ENCODE measurements around the gene ARHGAP5.

Gene ARHGAP5

GRCh38 chr14:32076278-32077080 is 625 bp upstream of the ARHGAP5 start:
- DNase-seq (ENCODE audit: low read depth) = peak; percentile 99

DNA sequence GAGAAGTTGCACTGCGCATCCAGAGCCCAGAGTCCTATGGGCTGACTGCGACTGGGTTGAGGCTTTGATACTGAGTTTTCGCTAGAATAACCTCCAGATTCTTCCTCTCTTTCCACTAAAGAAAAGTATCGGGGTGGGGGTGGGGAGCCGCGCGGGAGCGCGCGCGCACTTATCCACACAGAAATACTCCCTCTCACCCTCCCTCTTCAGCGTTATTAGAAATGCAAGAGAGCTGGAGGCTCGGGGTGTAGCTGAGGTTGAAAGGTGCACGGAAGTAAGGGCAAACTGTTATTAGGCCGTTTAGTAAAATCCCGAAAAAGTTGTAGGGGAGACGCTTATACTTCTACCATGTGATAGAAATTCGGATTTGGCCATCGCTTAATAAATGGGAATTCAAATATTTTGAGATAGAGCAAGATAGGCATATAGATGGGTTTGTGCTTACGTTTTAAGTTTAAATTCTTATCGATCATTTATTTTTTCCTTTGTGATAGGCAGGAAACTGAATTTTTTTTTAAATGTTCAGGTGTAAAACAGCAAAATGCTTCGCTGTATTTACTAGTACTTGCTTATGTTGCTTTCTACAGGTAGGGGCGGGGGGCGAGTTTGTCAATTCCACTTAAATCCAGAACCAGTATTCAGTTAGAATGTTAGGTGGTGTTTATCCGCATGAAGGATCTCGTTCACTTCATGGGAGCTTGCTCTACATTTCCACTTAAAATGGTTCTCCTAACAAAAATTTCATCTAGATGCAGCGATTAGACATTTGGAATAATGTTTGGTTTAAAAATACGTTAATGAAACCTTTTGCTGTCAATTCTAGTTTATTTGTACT is 1.1 kb downstream of the ARHGAP5 start:
- peak; percentile 70 for DNase-seq (ENCODE audit: low read depth)

GRCh38 chr14:32078858-32079216 is 1.7 kb downstream of the ARHGAP5 start:
- peak; percentile 34 for DNase-seq (ENCODE audit: low read depth)

DNA sequence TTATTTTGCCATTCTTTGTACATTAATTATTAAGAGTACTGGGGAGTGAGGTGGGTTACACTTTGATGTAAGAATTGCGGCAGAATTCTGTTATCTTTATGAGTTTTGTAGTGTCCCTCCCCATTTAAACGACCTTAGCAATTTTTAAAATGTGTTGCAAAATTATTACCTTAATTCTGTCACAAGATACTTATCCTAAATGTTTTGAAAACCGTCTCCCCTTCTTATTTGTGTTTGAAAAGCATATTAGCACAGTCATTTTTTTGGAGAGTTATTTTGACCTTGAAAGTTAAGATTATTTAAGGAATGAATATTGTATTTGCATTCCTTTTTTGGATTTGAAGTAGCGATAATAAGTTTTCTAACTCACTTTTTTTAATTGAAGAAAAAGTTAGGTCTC is 2.2 kb downstream of the ARHGAP5 start:
- DNase-seq (ENCODE audit: low read depth) = no peak

GRCh38 chr14:32080001-32080510 is 3.0 kb downstream of the ARHGAP5 start:
- DNase-seq (ENCODE audit: low read depth) = no peak

- DNase-seq (ENCODE audit: low read depth) = no peak
These were observed 4.8 kb downstream of the ARHGAP5 start for GRCh38 chr14:32081901-32082300.

DNA sequence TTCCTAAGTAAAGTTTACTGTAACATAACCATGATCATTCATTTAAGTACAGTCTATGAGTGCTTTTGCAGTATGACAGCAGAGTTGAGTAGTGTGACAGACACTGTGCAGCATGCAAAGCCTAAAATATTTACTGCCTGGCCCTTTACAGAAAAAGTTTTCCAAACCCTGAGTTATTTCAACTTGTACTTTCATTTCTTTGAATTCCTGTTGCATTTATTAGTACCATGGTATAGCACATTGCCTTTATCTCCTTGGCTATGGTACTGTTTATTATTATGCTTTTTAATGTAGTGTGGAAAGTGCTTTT is 6.2 kb downstream of the ARHGAP5 start:
- no peak for DNase-seq (ENCODE audit: low read depth)

DNA sequence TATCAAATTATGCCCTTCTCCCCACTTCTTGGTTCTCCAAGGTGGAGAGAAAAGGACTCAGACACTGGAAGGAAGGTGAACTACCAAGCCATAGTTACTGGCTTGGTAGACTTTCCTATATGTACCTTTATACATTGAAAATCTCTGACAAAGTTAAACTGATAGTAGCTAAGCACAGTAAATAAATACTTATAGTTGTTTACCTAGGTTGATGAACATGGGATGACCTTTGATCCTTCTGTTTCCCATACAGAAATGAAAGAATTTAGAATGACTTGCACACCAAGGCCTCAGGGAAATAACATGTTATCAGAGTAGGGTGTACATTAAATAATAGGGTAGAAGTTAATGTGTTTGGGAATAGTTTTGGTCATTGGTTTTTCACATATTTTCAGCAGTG is 6.7 kb downstream of the ARHGAP5 start:
- DNase-seq (ENCODE audit: low read depth) = no peak

GRCh38 chr14:32085182-32085844 is 8.2 kb downstream of the ARHGAP5 start:
- DNase-seq (ENCODE audit: low read depth) = no peak

- DNase-seq (ENCODE audit: low read depth) = no peak
These were observed 8.8 kb downstream of the ARHGAP5 start for GRCh38 chr14:32085845-32086383.

DNA sequence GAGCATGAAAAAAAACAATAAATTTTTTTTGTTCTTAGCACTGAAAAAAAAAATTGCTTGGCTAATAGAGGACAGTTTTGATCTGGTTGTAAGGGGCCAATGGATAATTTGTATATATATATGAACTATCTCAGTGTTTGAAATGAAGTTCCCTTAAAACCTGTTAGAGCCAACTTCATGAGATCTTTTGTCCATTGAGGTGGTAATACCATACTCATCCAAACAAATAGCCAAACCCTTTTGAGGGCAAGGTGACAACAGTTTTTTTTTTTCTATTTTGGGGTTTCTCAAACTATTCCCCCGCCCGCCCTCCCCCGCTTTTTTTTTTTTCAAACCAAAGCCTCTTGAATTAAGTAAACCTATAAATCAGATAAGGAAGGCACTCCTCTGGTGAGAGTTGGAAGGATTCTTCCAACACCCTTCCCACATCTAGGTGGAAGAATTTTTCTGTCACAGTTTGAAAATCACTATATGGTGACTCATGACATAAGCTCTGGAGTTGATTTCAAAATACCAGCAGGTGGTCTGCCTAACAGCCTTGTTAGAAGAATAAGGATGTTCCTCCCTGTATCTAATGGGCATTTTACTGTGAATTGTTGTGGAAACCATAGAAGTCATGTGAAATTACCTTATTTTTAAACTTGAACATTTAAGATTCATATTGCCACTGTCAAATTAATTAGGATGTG is 10.2 kb downstream of the ARHGAP5 start:
- DNase-seq (ENCODE audit: low read depth) = peak; percentile 84

DNA sequence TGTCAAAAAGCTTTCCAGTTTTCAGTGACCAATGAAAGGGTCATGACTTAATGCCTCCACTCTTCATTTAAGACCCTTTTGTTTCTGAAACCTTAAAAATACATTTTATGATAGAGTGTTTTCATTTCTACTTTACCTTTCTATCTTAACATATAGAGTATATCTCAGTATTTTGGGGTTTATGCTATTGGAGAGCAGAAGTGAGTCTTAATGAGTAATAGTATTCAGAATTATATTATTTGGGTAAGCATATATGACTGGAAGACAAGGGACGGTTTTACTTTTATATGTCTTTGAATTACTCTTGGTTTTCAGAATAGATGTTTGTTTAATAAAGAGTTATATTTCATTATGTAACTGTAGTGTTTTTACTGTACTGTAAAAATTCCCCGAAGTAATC is 10.8 kb downstream of the ARHGAP5 start:
- no peak for DNase-seq (ENCODE audit: low read depth)

- no peak for DNase-seq (ENCODE audit: low read depth)
These were observed 13.6 kb downstream of the ARHGAP5 start for GRCh38 chr14:32090686-32091085.

- no peak for DNase-seq (ENCODE audit: low read depth)
These were observed 22.4 kb downstream of the ARHGAP5 start for GRCh38 chr14:32099473-32099872.

DNA sequence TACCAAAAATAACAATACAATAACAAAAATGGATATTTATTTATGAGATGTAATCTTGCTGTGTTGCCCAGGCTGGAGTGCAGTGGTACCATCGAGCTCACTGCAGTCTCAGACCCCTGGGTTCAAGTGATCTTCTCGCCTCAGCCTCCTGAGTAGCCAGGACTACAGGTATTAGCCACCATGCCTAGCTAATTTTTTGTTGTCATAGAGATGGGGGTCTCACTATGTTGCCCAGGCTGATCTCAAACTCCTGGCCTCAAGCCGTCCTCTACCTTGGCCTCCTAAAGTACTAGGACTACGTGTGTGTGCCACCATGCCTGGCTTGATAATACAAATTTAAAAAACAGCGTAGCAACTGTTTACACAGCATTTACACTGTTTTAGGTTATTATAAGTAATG is 23.1 kb downstream of the ARHGAP5 start:
- no peak for DNase-seq (ENCODE audit: low read depth)

- peak; percentile 72 for DNase-seq (ENCODE audit: low read depth)
These were observed 25.2 kb downstream of the ARHGAP5 start for GRCh38 chr14:32102152-32102787.

DNA sequence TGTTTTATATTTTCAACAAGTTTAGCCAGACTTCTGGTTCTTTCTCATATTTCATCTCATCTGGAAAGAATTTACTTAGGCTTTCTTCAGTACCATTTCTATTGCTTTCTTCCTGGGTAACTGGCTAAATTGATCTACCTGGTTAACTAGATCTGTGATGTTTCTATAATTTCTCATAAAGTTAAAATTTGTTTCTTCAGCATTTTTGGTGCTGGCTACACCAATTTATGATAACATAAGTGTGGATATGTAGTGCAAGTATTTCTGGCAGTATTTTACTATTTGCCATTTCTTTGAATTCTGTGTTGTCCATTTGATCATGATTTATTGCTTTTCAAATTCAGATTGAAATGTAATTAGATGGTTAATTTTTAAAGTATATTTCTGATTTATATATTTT is 25.9 kb downstream of the ARHGAP5 start:
- DNase-seq (ENCODE audit: low read depth) = no peak

DNA sequence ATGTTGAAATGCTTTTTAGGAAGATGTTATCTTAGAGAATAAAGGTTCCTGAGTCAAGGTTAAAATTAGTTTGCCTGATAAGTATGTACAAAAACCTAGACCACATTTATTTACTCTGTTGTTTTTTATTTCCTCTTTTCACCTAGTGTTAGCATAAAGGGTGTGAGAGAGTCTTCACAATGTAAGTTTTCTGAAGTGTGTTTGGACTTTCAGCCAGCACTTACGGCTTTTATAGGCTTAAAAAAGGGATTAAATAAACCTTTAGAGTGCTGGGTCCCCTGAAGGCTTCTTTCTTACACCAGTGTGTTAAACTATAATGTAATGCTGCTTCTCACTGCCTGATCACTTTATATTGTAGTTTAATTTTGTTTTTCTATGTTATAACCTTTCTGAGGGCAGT is 27.2 kb downstream of the ARHGAP5 start:
- no peak for DNase-seq (ENCODE audit: low read depth)

DNA sequence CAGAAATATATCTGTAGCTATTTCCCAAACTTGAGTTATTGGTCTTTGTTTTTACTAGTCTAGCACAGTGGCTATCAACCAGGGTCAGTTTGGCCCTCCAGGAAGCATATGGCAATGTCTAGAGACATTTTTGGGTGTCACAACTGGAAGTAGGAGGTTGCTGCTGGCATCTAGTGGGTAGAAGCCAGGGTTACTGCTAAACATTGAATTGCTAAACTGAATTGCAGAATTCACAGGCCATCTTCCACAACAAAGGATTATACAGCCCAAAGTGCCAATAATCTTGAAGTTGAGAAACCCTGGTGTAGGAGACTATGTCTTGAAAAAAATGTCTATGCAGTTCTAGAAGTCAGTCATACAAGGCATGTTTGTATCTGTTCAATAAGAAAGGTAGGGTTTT is 27.7 kb downstream of the ARHGAP5 start:
- peak; percentile 30 for DNase-seq (ENCODE audit: low read depth)

DNA sequence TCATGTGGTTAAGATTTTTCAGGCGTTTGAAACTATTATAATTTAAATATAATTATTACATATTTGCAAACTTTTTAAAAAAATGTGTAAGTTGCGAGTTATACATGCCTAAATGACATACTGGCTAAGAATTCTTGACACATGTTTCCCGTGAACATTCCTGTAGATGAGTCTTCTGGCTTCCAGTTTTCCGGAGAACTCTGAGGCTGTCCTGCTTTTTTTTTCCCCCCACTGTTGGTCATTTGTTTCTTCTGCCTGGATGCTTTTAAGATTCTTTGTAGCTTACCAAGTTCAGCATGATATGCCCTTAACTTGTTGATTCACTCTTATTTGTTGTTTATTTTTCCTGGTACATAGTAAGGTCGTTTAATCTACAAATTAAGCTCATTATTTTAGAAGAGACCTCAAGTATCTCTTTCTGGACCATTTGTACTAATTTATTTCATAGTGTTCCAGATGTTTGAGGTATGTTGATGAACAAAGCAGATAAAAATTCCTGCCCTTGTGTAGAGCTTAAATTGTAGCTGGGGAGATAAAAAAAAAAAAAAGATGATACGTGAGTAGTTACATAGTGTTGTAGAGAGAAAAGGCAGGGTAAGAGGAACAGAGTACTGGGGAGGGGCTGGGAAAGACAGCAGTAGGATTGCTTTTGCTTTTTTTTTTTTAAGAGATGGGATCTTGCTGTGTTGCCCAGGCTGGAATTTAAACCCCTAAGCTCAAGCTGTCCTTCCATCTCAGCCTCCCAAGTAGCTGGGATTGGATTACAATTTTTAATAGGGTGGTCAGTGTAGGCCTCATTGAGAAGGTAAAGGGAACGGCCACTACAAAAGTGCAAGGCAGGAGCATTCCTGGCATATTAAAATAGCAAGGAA is 32.8 kb downstream of the ARHGAP5 start:
- peak; percentile 88 for DNase-seq (ENCODE audit: low read depth)

- DNase-seq (ENCODE audit: low read depth) = no peak
These were observed 33.4 kb downstream of the ARHGAP5 start for GRCh38 chr14:32110548-32110896.

Measured in amniotic epithelial cell (primary cell).